MM.1S (cell line): ENCODE results near the gene FCRL6.

Source experiments
- DNase-seq: peaks from one replicate; pipeline ENCODE4 v3.0.0-alpha.2; 2015
- H2AFZ ChIP-seq: fragments of 300-600 bp; sonication (generic); 2 replicates; pipeline ENCODE4 v1.6.0; 2016; ENCODE audit warnings: antibody characterized with exemption, low read length
- H3F3A ChIP-seq: fragments of 300-600 bp; sonication (generic); 2 replicates; pipeline ENCODE4 v1.6.1; 2016; ENCODE audit warnings: mild to moderate bottlenecking, antibody characterized with exemption, low read length, moderate library complexity, mixed read lengths; ENCODE audit not compliant: insufficient read depth
- H3K27ac ChIP-seq: fragments of 300-600 bp; sonication (generic); 2 replicates; pipeline ENCODE4 v1.5.1; 2016; ENCODE audit warnings: mild to moderate bottlenecking, low read length
- H3K27me3 ChIP-seq: fragments of 300-600 bp; sonication (generic); replicated peaks from 2 replicates; pipeline ENCODE4 v1.6.0; 2016; ENCODE audit warnings: low read length; ENCODE audit not compliant: insufficient read depth
- H3K36me3 ChIP-seq: fragments of 300-600 bp; sonication (generic); replicated peaks from 2 replicates; pipeline ENCODE4 v1.6.1; 2016; ENCODE audit warnings: mild to moderate bottlenecking, low read length, mixed read lengths; ENCODE audit not compliant: insufficient read depth
- H3K4me1 ChIP-seq: fragments of 300-600 bp; sonication (generic); 2 replicates; pipeline ENCODE4 v1.6.1; 2016; ENCODE audit warnings: low read length, mixed read lengths
- H3K4me2 ChIP-seq: fragments of 300-600 bp; sonication (generic); 2 replicates; pipeline ENCODE4 v1.6.0; 2016; ENCODE audit warnings: low read depth, low read length
- H3K4me3 ChIP-seq: fragments of 300-600 bp; sonication (generic); 2 replicates; pipeline ENCODE4 v1.5.1; 2016; ENCODE audit warnings: low read length, mixed read lengths
- H3K79me2 ChIP-seq: fragments of 300-600 bp; sonication (generic); 2 replicates; pipeline ENCODE4 v1.6.1; 2016; ENCODE audit warnings: mixed run types, low read length, mixed read lengths
- H3K9ac ChIP-seq: fragments of 300-600 bp; sonication (generic); 2 replicates; pipeline ENCODE4 v1.6.1; 2016; ENCODE audit warnings: low read length, mixed read lengths
- H3K9me2 ChIP-seq: fragments of 300-600 bp; sonication (generic); replicated peaks from 2 replicates; pipeline ENCODE4 v1.6.1; 2016; ENCODE audit warnings: mild to moderate bottlenecking, low read length, mixed read lengths; ENCODE audit not compliant: insufficient read depth
- H3K9me3 ChIP-seq: fragments of 300-600 bp; sonication (generic); replicated peaks from 2 replicates; pipeline ENCODE4 v1.6.1; 2016; ENCODE audit warnings: mild to moderate bottlenecking, low read length, mixed read lengths; ENCODE audit not compliant: insufficient read depth
- H4K20me1 ChIP-seq: fragments of 300-600 bp; sonication (generic); 2 replicates; pipeline ENCODE4 v1.6.1; 2016; ENCODE audit warnings: mild to moderate bottlenecking, low read length, moderate library complexity, mixed read lengths; ENCODE audit not compliant: insufficient read depth
- EZH2 ChIP-seq: fragments of 300-600 bp; sonication (generic); optimal IDR thresholded peaks from 2 replicates; pipeline ENCODE3; 2017; ENCODE audit warnings: low read depth, mild to moderate bottlenecking, antibody characterized with exemption, low read length, mixed read lengths
- EZH2phosphoT487 ChIP-seq: fragments of 300-600 bp; sonication (generic); IDR thresholded peaks from 2 replicates; pipeline ENCODE4 v1.6.1; 2018; ENCODE audit warnings: antibody characterized with exemption, low read length
- TF ChIP-seq, protein P1 (sequence below): fragments of 300-600 bp; sonication (generic); IDR thresholded peaks from 2 replicates; pipeline ENCODE4 v1.5.1; 2016; ENCODE audit warnings: antibody characterized with exemption, low read length, mixed read lengths

The FCRL6 gene

DNA sequence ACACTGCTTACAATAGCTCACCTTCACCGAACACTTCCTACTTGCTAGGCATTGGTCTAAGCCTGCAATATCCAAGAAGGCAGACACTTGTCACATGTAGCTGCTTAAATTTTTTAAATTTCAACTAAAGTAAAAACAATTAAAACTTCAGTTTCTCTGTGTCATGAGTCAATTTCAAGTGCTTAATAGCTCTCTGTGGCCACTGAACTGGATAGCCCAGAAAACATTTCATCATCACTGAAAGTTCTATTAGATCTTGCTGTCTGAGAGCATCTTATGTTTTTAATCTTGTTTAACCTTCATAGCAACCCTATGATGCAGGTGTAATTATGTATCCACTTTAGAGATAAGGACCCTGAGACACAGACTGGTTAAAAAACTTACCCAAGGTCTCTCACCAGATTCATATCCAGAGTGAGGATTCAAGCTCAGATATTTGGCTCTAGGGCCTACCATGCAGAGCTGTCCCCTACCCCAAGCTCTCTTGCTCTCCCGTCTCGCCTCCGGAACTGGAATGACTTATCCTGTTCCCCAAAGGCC lies 2.6 kb upstream of the FCRL6 start:
- H4K20me1 ChIP-seq, result no peaks in the 10 kb centered on the region
- H3K36me3 ChIP-seq, result no peaks in the 10 kb centered on the region
- no peaks in the 10 kb centered on the region for H3K27me3 ChIP-seq
- H3K27ac ChIP-seq, result no peak overlapping the region
- H3K9me3 ChIP-seq, result no peaks in the 10 kb centered on the region
- no peak for DNase-seq
- H3K4me3 ChIP-seq, result no peak overlapping the region
- H3K4me2 ChIP-seq, result no peak overlapping the region
- no peaks in the 10 kb centered on the region for H3K79me2 ChIP-seq
- TF ChIP-seq, protein P1, sequence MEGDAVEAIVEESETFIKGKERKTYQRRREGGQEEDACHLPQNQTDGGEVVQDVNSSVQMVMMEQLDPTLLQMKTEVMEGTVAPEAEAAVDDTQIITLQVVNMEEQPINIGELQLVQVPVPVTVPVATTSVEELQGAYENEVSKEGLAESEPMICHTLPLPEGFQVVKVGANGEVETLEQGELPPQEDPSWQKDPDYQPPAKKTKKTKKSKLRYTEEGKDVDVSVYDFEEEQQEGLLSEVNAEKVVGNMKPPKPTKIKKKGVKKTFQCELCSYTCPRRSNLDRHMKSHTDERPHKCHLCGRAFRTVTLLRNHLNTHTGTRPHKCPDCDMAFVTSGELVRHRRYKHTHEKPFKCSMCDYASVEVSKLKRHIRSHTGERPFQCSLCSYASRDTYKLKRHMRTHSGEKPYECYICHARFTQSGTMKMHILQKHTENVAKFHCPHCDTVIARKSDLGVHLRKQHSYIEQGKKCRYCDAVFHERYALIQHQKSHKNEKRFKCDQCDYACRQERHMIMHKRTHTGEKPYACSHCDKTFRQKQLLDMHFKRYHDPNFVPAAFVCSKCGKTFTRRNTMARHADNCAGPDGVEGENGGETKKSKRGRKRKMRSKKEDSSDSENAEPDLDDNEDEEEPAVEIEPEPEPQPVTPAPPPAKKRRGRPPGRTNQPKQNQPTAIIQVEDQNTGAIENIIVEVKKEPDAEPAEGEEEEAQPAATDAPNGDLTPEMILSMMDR, result no peak
- TF ChIP-seq EZH2phosphoT487 (no peak), EZH2 (no peak)
- no peaks in the 10 kb centered on the region for H3K9me2 ChIP-seq
- no peak overlapping the region for H3K9ac ChIP-seq
- no peak overlapping the region for H2AFZ ChIP-seq
- peaks cover 30% of the 10 kb centered on the region for H3K4me1 ChIP-seq
- H3F3A ChIP-seq, result peaks cover 16% of the 10 kb centered on the region

DNA sequence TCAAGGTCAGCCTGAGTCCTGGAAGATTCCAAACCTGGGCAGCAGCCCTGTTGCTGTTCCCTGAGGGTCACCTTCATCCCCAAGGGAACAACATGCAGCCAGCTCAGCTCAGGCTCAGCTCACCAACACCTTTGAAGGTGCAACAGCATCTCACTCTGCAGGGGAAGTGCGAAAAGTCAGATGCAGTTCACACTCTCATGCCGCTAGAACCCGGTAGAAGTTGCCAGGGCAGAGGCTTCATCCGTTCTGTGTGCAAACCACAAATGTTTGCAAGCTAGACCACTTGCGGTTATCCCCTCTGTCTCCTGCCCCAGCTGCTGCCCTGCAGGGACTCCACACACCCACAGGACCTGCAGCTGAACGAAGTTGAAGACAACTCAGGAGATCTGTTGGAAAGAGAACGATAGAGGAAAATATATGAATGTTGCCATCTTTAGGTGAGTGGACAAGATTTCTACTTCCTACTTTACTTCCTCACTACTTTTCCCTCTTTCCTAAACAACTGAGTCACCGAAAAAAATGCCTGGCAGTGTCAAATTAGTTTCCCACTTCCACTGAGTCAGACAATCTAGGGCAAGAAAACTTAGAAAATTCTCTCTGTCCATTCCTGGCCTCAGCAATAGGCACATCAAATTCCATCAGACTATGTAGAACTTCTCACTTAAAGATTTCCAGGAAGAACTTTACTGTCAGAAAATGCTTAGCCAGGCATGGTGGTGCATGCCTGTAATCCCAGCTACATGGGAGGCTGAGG lies 1.8 kb upstream of the FCRL6 start:
- H3K9me2 ChIP-seq, result no peaks in the 10 kb centered on the region
- H3K4me3 ChIP-seq, result no peak overlapping the region
- peak; percentile 92 for DNase-seq
- peaks cover 16% of the 10 kb centered on the region for H3F3A ChIP-seq
- H3K9me3 ChIP-seq, result no peaks in the 10 kb centered on the region
- H3K79me2 ChIP-seq, result no peaks in the 10 kb centered on the region
- peak overlapping the region; percentile 43 for H2AFZ ChIP-seq
- peak overlapping the region; percentile 22; the same call in 1 of the 2 replicates for H3K27ac ChIP-seq
- H3K27me3 ChIP-seq, result no peaks in the 10 kb centered on the region
- no peaks in the 10 kb centered on the region for H4K20me1 ChIP-seq
- no peak for TF ChIP-seq EZH2
- no peak for TF ChIP-seq EZH2phosphoT487
- TF ChIP-seq, protein P1, result no peak
- peak overlapping the region; percentile 1; the same call in 1 of the 2 replicates for H3K9ac ChIP-seq
- H3K4me2 ChIP-seq, result peak overlapping the region; percentile 53
- peaks cover 30% of the 10 kb centered on the region for H3K4me1 ChIP-seq
- no peaks in the 10 kb centered on the region for H3K36me3 ChIP-seq

DNA sequence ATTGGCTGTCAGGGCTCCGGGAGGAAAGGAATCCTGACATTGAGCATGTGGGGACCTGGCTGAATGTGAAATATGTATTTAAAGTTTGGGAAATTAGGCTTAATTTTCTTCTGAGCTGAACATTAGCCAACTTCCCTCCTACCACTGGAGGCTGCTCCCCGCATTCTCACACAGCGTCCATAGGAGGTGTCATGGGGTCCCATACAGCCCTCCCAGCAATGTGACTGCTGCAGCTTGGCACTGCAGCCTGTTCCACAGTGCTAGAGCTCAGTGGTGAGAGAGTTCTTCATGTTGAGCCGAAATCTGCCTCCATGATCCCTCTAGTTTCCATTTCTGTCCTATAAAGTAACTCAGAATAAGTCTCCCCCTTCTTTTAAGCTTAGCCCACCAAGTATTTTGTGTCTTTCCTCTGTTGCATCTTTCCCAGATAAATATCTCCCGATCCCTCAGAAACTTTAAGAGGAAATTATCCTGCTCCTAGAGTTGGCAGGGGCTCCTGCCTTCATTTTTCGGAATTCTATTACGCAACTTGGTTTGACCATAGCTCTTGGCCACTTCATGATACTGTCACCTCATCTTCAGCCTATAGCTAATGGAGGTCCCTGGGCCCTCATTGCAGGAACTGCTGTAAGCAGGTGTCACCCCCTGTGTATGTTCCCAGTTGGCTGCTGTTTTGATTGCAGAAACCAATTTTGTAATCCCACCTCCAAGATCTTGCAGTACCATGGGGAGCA lies 2.0 kb downstream of the FCRL6 start:
- no peak overlapping the region for H3K4me2 ChIP-seq
- no peaks in the 10 kb centered on the region for H3K9me2 ChIP-seq
- H2AFZ ChIP-seq, result no peak overlapping the region
- H3K4me3 ChIP-seq, result no peak overlapping the region
- peaks cover 28% of the 10 kb centered on the region for H3K4me1 ChIP-seq
- no peak overlapping the region for H3K27ac ChIP-seq
- no peaks in the 10 kb centered on the region for H3K79me2 ChIP-seq
- TF ChIP-seq, protein P1, result no peak
- TF ChIP-seq EZH2 (no peak), EZH2phosphoT487 (no peak)
- no peak for DNase-seq
- H3K9me3 ChIP-seq, result no peaks in the 10 kb centered on the region
- no peaks in the 10 kb centered on the region for H4K20me1 ChIP-seq
- H3K36me3 ChIP-seq, result no peaks in the 10 kb centered on the region
- H3K9ac ChIP-seq, result no peak overlapping the region
- no peaks in the 10 kb centered on the region for H3K27me3 ChIP-seq
- peaks cover 16% of the 10 kb centered on the region for H3F3A ChIP-seq
